Neural progenitor cell (in vitro differentiated cells): ENCODE data around the gene TLL2. TPM values are rescaled to one million over a fixed set of nuclear protein-coding genes. Genes with fewer than 3 reads are reported as not detected.

Experiments used
- DNase-seq: peaks from one replicate; pipeline ENCODE4 v3.0.0-alpha.2; 2016; ENCODE audit warnings: low spot score
- H2AFZ ChIP-seq: fragments of 200-600 bp; sonication (generic); replicated peaks from 2 replicates; pipeline ENCODE4 v1.6.1; 2016; ENCODE audit warnings: antibody characterized with exemption
- H3F3A ChIP-seq: fragments of 200-600 bp; sonication (generic); 2 replicates; pipeline ENCODE4 v1.6.1; 2016; ENCODE audit warnings: antibody characterized with exemption, low read depth
- H3K27ac ChIP-seq: fragments of 200-600 bp; sonication (generic); 2 replicates; pipeline ENCODE4 v1.5.1; 2016; ENCODE audit warnings: mild to moderate bottlenecking
- H3K27me3 ChIP-seq: fragments of 200-600 bp; sonication (generic); 2 replicates; pipeline ENCODE4 v1.6.1; 2016; ENCODE audit warnings: mild to moderate bottlenecking, moderate library complexity
- H3K36me3 ChIP-seq: fragments of 200-600 bp; sonication (generic); 2 replicates; pipeline ENCODE4 v1.5.1; 2016
- H3K4me1 ChIP-seq: fragments of 200-600 bp; sonication (generic); 2 replicates; pipeline ENCODE4 v1.6.1; 2016; ENCODE audit warnings: mixed run types
- H3K4me2 ChIP-seq: fragments of 200-600 bp; sonication (generic); 2 replicates; pipeline ENCODE4 v1.6.1; 2016
- H3K4me3 ChIP-seq: fragments of 200-600 bp; sonication (generic); 2 replicates; pipeline ENCODE4 v1.5.1; 2016
- H3K79me2 ChIP-seq: fragments of 200-600 bp; sonication (generic); 2 replicates; pipeline ENCODE4 v1.6.1; 2016; ENCODE audit warnings: low read depth
- H3K9ac ChIP-seq: fragments of 200-600 bp; sonication (generic); 2 replicates; pipeline ENCODE4 v1.6.1; 2016
- H3K9me3 ChIP-seq: fragments of 200-600 bp; sonication (generic); 2 replicates; pipeline ENCODE4 v1.5.1; 2016; ENCODE audit warnings: low read depth
- H4K20me1 ChIP-seq: fragments of 200-600 bp; sonication (generic); 2 replicates; pipeline ENCODE4 v1.6.1; 2016; ENCODE audit warnings: low read depth
- H3K27ac Mint-ChIP-seq: 3 replicates; pipeline ENCODE4 v1.8.0; 2021; ENCODE audit warnings: mixed read lengths
- H3K27me3 Mint-ChIP-seq: 2 replicates; pipeline ENCODE4 v1.8.0; 2022; ENCODE audit warnings: low read depth, mild to moderate bottlenecking, inconsistent platforms, moderate library complexity, mixed read lengths; ENCODE audit not compliant: insufficient read depth
- H3K36me3 Mint-ChIP-seq: 3 replicates; pipeline ENCODE4 v1.8.0; 2021; ENCODE audit warnings: mixed read lengths
- H3K4me1 Mint-ChIP-seq: 3 replicates; pipeline ENCODE4 v1.8.0; 2021; ENCODE audit warnings: mixed read lengths
- H3K4me3 Mint-ChIP-seq: 3 replicates; pipeline ENCODE4 v1.8.0; 2021; ENCODE audit warnings: mild to moderate bottlenecking, moderate library complexity, mixed read lengths
- H3K9me3 Mint-ChIP-seq: 3 replicates; pipeline ENCODE4 v1.8.0; 2020; ENCODE audit warnings: mixed read lengths
- EZH2 ChIP-seq: fragments of 200-600 bp; sonication (generic); IDR thresholded peaks from 2 replicates; pipeline ENCODE4 v1.6.1; 2017; ENCODE audit warnings: antibody characterized with exemption, mild to moderate bottlenecking, moderate library complexity
- EZH2phosphoT487 ChIP-seq: fragments of 200-600 bp; sonication (generic); IDR thresholded peaks from 2 replicates; pipeline ENCODE4 v1.6.1; 2017; ENCODE audit warnings: antibody characterized with exemption
- total RNA-seq: library from RNA; depleted of rRNA; stranded (reverse); fragments of >200 nt; gene quantifications from 2 replicates; pipeline ENCODE4 v1.2.3, GENCODE V29; 2015; ENCODE audit warnings: low replicate concordance
- TF ChIP-seq, protein P1 (sequence below): fragments of 200-600 bp; sonication (generic); IDR thresholded peaks from 2 replicates; pipeline ENCODE4 v1.5.1; 2017; ENCODE audit warnings: antibody characterized with exemption, mild to moderate bottlenecking

The TLL2 gene
- total RNA-seq, 1 donor from 2014 or later, result 0.22 TPM

DNA sequence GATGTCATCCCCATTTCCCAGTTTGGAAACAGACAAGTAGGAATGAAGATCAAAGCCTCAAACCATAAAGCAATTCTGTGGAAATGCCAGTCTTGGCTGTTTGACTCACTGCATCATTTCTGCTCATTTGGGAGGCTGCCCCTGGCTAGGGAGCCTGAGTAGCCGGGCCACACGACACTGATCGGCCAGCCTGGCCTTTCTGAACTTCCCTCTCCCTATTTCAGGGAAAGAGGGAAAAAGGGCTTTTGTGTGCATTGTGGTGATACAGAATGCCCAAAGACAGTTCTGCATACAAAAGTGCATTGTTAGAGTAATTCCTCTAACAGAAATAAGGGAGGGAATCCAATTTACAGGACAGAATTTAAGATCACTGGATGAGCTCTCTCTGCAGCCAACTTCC lies 113.3 kb downstream of the TLL2 start:
- peaks cover 17% of the 10 kb centered on the region for H3K4me1 ChIP-seq
- no peak overlapping the region for H2AFZ ChIP-seq
- H3K79me2 ChIP-seq, result no peaks in the 10 kb centered on the region
- peaks cover 58% of the 10 kb centered on the region for H3K4me1 Mint-ChIP-seq
- peak overlapping the region; percentile 19 for H3K4me3 Mint-ChIP-seq
- H3K9ac ChIP-seq, result no peak overlapping the region
- no peaks in the 10 kb centered on the region for H3K9me3 ChIP-seq
- no peak for DNase-seq
- no peaks in the 10 kb centered on the region for H4K20me1 ChIP-seq
- H3K27ac Mint-ChIP-seq, result no peak overlapping the region
- H3K27ac ChIP-seq, result no peak overlapping the region
- peak overlapping the region; percentile 19 for H3K4me2 ChIP-seq
- no peaks in the 10 kb centered on the region for H3K36me3 ChIP-seq
- peaks cover 4% of the 10 kb centered on the region for H3K27me3 ChIP-seq
- H3K9me3 Mint-ChIP-seq, result no peaks in the 10 kb centered on the region
- peaks cover 6% of the 10 kb centered on the region for H3K36me3 Mint-ChIP-seq
- H3K4me3 ChIP-seq, result no peak overlapping the region
- H3K27me3 Mint-ChIP-seq, result peaks cover 26% of the 10 kb centered on the region
- TF ChIP-seq EZH2phosphoT487 (no peak), EZH2 (no peak)
- TF ChIP-seq, protein P1, sequence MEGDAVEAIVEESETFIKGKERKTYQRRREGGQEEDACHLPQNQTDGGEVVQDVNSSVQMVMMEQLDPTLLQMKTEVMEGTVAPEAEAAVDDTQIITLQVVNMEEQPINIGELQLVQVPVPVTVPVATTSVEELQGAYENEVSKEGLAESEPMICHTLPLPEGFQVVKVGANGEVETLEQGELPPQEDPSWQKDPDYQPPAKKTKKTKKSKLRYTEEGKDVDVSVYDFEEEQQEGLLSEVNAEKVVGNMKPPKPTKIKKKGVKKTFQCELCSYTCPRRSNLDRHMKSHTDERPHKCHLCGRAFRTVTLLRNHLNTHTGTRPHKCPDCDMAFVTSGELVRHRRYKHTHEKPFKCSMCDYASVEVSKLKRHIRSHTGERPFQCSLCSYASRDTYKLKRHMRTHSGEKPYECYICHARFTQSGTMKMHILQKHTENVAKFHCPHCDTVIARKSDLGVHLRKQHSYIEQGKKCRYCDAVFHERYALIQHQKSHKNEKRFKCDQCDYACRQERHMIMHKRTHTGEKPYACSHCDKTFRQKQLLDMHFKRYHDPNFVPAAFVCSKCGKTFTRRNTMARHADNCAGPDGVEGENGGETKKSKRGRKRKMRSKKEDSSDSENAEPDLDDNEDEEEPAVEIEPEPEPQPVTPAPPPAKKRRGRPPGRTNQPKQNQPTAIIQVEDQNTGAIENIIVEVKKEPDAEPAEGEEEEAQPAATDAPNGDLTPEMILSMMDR, result no peak
- peaks cover 12% of the 10 kb centered on the region for H3F3A ChIP-seq

DNA sequence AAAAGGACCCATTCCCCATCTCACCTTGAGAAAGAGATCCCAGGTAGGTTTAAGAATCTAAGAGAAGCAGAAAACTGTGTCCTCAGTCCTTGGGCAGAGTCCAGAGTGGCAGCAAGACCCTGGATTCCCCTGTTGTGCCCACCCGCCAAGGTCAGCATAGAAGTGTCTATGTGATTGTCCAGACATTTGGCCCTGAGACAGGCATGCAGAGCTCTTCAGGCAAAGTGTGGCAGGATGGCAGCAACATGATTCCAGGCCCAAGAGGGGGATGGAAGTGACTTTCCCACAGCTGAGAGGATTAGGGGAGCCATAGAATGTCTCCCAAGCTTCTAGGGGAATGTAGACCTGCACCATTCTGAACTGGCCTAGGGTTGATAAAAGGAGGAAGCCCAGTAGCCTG lies 115.8 kb downstream of the TLL2 start:
- peaks cover 8% of the 10 kb centered on the region for H3K27me3 ChIP-seq
- Mint-ChIP-seq H3K4me3 (no peak overlapping the region), H3K4me1 (peaks cover 47% of the 10 kb centered on the region), H3K27ac (no peak overlapping the region), H3K9me3 (no peaks in the 10 kb centered on the region), H3K36me3 (peaks cover 3% of the 10 kb centered on the region), H3K27me3 (peaks cover 23% of the 10 kb centered on the region)
- TF ChIP-seq EZH2phosphoT487 (no peak), EZH2 (no peak)
- TF ChIP-seq, protein P1, result no peak
- peaks cover 17% of the 10 kb centered on the region for H3K4me1 ChIP-seq
- H3K4me2 ChIP-seq, result no peak overlapping the region
- H3K27ac ChIP-seq, result no peak overlapping the region
- peaks cover 12% of the 10 kb centered on the region for H3F3A ChIP-seq
- H3K9me3 ChIP-seq, result no peaks in the 10 kb centered on the region
- no peaks in the 10 kb centered on the region for H3K79me2 ChIP-seq
- no peaks in the 10 kb centered on the region for H4K20me1 ChIP-seq
- H3K36me3 ChIP-seq, result no peaks in the 10 kb centered on the region
- no peak for DNase-seq
- H2AFZ ChIP-seq, result no peak overlapping the region
- H3K9ac ChIP-seq, result no peak overlapping the region
- no peak overlapping the region for H3K4me3 ChIP-seq

DNA sequence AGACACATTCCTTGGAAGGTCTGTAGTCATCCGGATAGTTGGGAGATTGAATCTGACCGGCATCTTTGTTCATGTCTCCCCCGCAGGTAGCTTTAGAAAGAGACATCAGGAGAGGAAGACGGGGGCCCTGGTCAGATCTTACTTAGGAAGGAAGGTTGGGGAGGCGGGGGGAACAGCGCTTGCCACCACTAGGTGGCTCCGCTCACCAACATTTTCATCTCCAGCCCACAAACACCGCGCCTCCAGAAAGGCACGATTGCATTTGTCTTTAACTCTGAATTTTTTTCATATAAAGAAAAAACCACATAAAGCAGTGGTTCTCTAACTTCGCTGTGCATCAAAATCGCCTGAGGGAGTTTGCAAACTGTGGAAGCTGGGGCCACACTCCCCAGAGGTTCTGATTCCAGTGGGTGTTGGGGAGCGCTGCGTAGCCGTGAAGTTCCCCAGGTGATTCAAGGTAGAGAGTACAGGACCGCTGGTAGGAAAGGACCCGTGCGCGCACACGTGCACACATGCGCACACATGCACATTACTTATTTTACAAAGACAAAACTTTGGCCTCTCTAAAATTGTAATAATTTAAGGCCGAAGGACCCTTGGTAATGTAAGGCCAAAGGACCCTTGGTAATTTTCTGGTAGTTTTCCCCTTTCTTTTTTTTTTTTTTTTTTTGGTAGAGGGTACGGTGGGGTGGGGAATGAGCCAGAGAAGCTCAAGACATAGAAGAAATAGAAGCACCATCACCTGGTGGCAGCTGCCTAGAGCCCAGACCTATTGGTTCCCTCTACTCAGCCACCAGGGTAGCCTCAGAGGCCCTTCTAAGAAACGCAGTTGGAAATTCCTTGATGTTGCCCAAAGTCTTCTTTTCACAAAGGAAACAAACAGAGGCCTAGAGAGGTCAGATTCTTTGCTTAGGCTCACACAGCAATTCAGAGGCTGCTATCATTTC lies 117.5 kb downstream of the TLL2 start:
- TF ChIP-seq EZH2phosphoT487 (no peak), EZH2 (no peak)
- TF ChIP-seq, protein P1, result peak; percentile 90
- Mint-ChIP-seq H3K4me3 (no peak overlapping the region), H3K27ac (no peak overlapping the region), H3K27me3 (peaks cover 19% of the 10 kb centered on the region), H3K4me1 (peaks cover 34% of the 10 kb centered on the region), H3K36me3 (peaks cover 5% of the 10 kb centered on the region), H3K9me3 (no peaks in the 10 kb centered on the region)
- Histone ChIP-seq H3K27me3 (peaks cover 8% of the 10 kb centered on the region), H2AFZ (peak overlapping the region; percentile 23), H3K4me2 (no peak overlapping the region), H3K9me3 (no peaks in the 10 kb centered on the region), H3K36me3 (no peaks in the 10 kb centered on the region), H3K4me3 (no peak overlapping the region), H3K4me1 (peaks cover 10% of the 10 kb centered on the region), H4K20me1 (no peaks in the 10 kb centered on the region), H3F3A (peaks cover 9% of the 10 kb centered on the region), H3K27ac (no peak overlapping the region), H3K79me2 (no peaks in the 10 kb centered on the region), H3K9ac (no peak overlapping the region)
- peak; percentile 79 for DNase-seq
